ENCODE data around the gene TMEM156. TPM values are rescaled to one million over a fixed set of nuclear protein-coding genes. Genes with fewer than 3 reads are reported as not detected.

Gene TMEM156
- total and polyA plus RNA-seq, 2 donors (not counting 3 experiments of a cell fraction or from before 2014, with no cell fraction given), result 0.39 to 1.00 TPM

- Histone ChIP-seq H3K27me3 (ENCODE audit: control insufficient read depth in 2 of 2, insufficient read depth in 2 of 2, low read length in 2 of 2) (no peaks in the 10 kb centered on the region), H3K4me3 (replicated peaks in 1 of 3; ENCODE audit: insufficient read depth in 1 of 3, low read depth in 1 of 3, low read length in 3 of 3) (no peak overlapping the region), H3K9me3 (replicated peaks; ENCODE audit: control insufficient read depth, insufficient read depth, low read length) (no peaks in the 10 kb centered on the region), H3K36me3 (ENCODE audit: control insufficient read depth in 2 of 2, extremely low read depth in 1 of 2, insufficient read depth in 2 of 2, low read length in 2 of 2) (peaks cover 7 to 10% of the 10 kb centered on the region in 2 experiments), H3K4me2 (ENCODE audit: insufficient read depth, low read length) (no peak overlapping the region), H3K4me1 (ENCODE audit: control insufficient read depth, extremely low read depth, insufficient read depth, low read length) (peaks cover 6% of the 10 kb centered on the region), H2AFZ (ENCODE audit: low read depth, low read length) (no peak overlapping the region), H4K20me1 (replicated peaks; ENCODE audit: control insufficient read depth, extremely low read depth, insufficient read depth, low read length) (no peaks in the 10 kb centered on the region), H3K9me1 (replicated peaks; ENCODE audit: control insufficient read depth, extremely low read depth, insufficient read depth, low read length) (no peaks in the 10 kb centered on the region), H3K9ac (replicated peaks; ENCODE audit: extremely low read depth, insufficient read depth, low read length) (no peak overlapping the region), H3K27ac (ENCODE audit: insufficient read depth, low read depth, low read length) (no peak overlapping the region), H3K79me2 (ENCODE audit: control insufficient read depth, insufficient read depth, low read length) (no peaks in the 10 kb centered on the region)
- TF ChIP-seq JUN (IDR thresholded peaks at IDR 0.05; ENCODE audit: borderline replicate concordance, insufficient read depth, insufficient read length, low read depth), result no peak
- TF ChIP-seq EZH2 (IDR thresholded peaks at IDR 0.05; ENCODE audit: borderline replicate concordance, low read depth, low read length, severe bottlenecking), result no peak
- no peak for TF ChIP-seq POLR2AphosphoS5 (IDR thresholded peaks at IDR 0.05; ENCODE audit: insufficient read depth, low read depth, low read length)
- TF ChIP-seq MYC (IDR thresholded peaks at IDR 0.05; ENCODE audit: low read depth, low read length), result no peak
- no peak for TF ChIP-seq POLR2A (IDR thresholded peaks at IDR 0.05; ENCODE audit: low read depth, low read length)
- no peak for TF ChIP-seq GATA2 (IDR thresholded peaks at IDR 0.05; ENCODE audit: insufficient read depth, insufficient read length, low read depth, low read length)
- TF ChIP-seq, protein P1, sequence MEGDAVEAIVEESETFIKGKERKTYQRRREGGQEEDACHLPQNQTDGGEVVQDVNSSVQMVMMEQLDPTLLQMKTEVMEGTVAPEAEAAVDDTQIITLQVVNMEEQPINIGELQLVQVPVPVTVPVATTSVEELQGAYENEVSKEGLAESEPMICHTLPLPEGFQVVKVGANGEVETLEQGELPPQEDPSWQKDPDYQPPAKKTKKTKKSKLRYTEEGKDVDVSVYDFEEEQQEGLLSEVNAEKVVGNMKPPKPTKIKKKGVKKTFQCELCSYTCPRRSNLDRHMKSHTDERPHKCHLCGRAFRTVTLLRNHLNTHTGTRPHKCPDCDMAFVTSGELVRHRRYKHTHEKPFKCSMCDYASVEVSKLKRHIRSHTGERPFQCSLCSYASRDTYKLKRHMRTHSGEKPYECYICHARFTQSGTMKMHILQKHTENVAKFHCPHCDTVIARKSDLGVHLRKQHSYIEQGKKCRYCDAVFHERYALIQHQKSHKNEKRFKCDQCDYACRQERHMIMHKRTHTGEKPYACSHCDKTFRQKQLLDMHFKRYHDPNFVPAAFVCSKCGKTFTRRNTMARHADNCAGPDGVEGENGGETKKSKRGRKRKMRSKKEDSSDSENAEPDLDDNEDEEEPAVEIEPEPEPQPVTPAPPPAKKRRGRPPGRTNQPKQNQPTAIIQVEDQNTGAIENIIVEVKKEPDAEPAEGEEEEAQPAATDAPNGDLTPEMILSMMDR (IDR thresholded peaks at IDR 0.05; ENCODE audit: extremely low read depth in 1 of 2, insufficient read depth in 1 of 2, low read depth in 1 of 2, low read length in 2 of 2), result no peak
- no peak for TF ChIP-seq MAX (IDR thresholded peaks at IDR 0.05; ENCODE audit: insufficient read depth, insufficient read length)
- no peak for TF ChIP-seq FOS (IDR thresholded peaks at IDR 0.05; ENCODE audit: borderline replicate concordance, insufficient read depth, low read length)
- FAIRE-seq (no peak), DNase-seq (ENCODE audit: low read depth, low spot score) (no peak)
- dilution Hi-C loops (cut with MboI; ENCODE audit: extremely low pct_ligation_motif_present, low sequenced_read_pairs) (no loop called here), intact Hi-C loops (cut with micrococcal nuclease) (loop anchor here (5.0 to 10.0 kb wide), 2 partner anchors 100 to 188 kb away; no protein-coding TSS in a partner anchor)
- POLR2A ChIA-PET, result no interaction called here
- CTCF ChIA-PET, result interaction anchor here (0.6 to 5.7 kb wide), 2 partner anchors 188 to 228 kb away, joined by 3 to 46 read pairs; no protein-coding TSS in a partner anchor
- no TSS peak for BruUV-seq (replicated peaks)
These were observed 85.3 kb downstream of the TMEM156 start for GRCh38 chr4:38946919-38947318.
